BJ (cell line): Measurements from ENCODE around the gene TAF4. TPM values are rescaled to one million over a fixed set of nuclear protein-coding genes. Genes with fewer than 3 reads are reported as not detected.

Experiments used
- CTCF ChIA-PET: fragments of 350-600 bp; formaldehyde crosslinking; extraction: SDS; loops from one replicate; lab custom pipeline; 2021; ENCODE audit warnings: antibody characterized with exemption, inconsistent platforms; lab: Yijun Ruan, JAX
- POLR2A ChIA-PET: fragments of 300-600 bp; sonication (Branson Sonifier 250); formaldehyde crosslinking; extraction: SDS; loops from one replicate; lab custom pipeline; 2021; ENCODE audit warnings: antibody characterized with exemption; lab: Charles Lee
- DNase-seq: peaks from one replicate; pipeline ENCODE4 v3.0.0-alpha.2; 2011; ENCODE audit warnings: low read depth
- H3K27me3 ChIP-seq: 2 replicates; pipeline ENCODE4 v1.6.0; 2011; ENCODE audit warnings: low read length; ENCODE audit not compliant: control insufficient read depth, insufficient read depth
- H3K36me3 ChIP-seq: 2 replicates; pipeline ENCODE4 v1.5.1; 2011; ENCODE audit warnings: low read length; ENCODE audit not compliant: control insufficient read depth, insufficient read depth
- H3K4me3 ChIP-seq: 2 replicates; pipeline ENCODE4 v1.5.1; 2011; ENCODE audit warnings: low read depth, mild to moderate bottlenecking, control low read depth, low read length
- polyA plus RNA-seq: library from polyadenylated mRNA; depleted of rRNA; stranded (reverse); fragments of >200 nt; gene quantifications from 2 replicates; pipeline ENCODE4 v1.2.3, GENCODE V29; 2011
- TF ChIP-seq, protein P1 (sequence below): IDR thresholded peaks from 2 replicates; pipeline ENCODE4 v1.5.1; 2011; ENCODE audit warnings: low read depth, mild to moderate bottlenecking, control low read depth, inconsistent platforms, low read length, moderate library complexity; ENCODE audit not compliant: insufficient read depth

TAF4 gene
- polyA plus RNA-seq, 1 experiment = 1.2 TPM

DNA sequence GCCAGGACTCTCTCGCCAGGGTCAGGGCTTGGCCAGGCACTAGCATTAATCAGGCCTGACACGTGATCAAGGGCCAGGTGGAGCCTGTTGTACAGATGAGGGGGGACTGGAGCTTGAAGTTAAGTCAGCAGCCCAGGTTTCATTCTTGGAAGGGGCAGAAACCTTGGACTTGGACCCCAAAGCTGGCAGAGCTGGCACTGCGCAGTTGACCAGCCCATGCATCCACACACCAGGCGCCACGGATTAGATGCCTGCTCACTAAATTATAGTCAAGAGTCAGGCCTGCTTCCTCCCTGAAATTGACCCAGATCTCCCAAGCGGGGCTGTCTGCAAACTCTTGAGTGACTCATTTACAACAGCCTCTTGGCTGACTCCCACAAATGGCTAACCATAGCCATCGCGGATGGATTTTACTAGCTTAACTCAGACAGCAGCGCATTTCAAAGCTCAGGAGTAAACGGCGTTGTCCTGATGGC is 4.1 kb upstream of the TAF4 start:
- Histone ChIP-seq H3K27me3 (no peaks in the 10 kb centered on the region), H3K36me3 (no peaks in the 10 kb centered on the region), H3K4me3 (no peak overlapping the region)
- ChIA-PET CTCF (interaction anchor here (0.7 to 1.2 kb wide), 3 partner anchors 19 to 68 kb away, joined by 3 to 5 read pairs (median 3); no protein-coding TSS in a partner anchor), POLR2A (no interaction called here)
- TF ChIP-seq, protein P1, sequence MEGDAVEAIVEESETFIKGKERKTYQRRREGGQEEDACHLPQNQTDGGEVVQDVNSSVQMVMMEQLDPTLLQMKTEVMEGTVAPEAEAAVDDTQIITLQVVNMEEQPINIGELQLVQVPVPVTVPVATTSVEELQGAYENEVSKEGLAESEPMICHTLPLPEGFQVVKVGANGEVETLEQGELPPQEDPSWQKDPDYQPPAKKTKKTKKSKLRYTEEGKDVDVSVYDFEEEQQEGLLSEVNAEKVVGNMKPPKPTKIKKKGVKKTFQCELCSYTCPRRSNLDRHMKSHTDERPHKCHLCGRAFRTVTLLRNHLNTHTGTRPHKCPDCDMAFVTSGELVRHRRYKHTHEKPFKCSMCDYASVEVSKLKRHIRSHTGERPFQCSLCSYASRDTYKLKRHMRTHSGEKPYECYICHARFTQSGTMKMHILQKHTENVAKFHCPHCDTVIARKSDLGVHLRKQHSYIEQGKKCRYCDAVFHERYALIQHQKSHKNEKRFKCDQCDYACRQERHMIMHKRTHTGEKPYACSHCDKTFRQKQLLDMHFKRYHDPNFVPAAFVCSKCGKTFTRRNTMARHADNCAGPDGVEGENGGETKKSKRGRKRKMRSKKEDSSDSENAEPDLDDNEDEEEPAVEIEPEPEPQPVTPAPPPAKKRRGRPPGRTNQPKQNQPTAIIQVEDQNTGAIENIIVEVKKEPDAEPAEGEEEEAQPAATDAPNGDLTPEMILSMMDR = no peak
- DNase-seq = peak; percentile 47

DNA sequence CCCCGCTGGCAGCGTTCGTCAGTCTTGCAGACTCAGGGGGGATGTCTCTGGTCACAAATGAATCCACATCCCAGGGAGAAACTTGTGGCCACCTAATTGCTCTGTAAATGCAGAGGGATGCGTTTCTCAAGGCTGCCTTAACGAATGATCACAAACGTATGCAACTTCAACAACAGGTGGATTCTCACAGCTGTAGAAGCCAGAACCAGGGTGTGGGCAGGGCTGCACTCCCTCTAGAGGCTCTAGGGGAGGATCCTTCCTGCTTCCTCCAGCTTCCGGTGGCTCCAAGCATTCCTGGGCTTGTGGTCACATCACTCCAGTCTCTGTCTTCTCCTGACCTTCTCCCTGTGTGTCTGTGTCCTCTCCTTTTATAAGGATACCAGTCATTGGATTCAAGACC is 3.3 kb upstream of the TAF4 start:
- Histone ChIP-seq H3K4me3 (no peak overlapping the region), H3K36me3 (no peaks in the 10 kb centered on the region), H3K27me3 (no peaks in the 10 kb centered on the region)
- CTCF ChIA-PET = interaction anchor here (0.7 to 1.2 kb wide), 5 partner anchors 10 to 73 kb away, joined by 3 to 5 read pairs (median 3); no protein-coding TSS in a partner anchor
- TF ChIP-seq, protein P1 = no peak
- POLR2A ChIA-PET = no interaction called here
- no peak for DNase-seq

DNA sequence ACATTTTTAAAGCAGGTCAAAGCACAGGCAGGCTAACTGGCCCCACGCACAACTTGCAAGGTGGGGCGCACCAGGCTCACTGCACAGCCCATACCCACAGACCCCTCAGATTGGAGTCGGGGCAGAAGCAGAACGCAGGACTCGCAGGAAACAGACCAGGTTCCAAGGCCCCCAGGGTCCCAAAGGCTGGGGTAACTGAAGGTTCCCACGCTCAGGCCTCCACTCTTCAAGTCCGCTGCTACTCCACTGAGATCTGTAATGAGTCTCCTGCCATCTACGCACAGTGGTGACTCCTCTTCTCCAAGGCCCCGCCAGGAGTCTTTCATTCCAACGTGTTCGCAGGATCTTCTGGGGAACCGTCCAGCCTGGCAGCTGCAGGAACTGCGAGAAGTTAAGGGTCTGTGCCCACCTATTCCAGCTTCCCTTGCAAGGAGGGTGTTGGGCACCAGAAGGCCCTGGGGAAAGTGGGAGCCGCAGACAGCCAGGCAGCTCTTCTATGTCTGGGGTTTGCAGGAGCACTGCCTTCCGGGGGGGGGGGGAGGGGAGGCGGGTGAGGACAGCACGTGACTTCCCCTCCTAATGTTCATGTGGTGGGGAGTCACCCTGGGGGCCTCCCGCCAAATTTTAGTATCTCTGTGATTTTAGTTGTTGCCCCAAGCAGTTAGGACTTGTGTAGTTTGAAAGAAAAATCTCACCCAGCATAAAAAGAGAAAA is 2.0 kb upstream of the TAF4 start:
- no peak for DNase-seq
- CTCF ChIA-PET = interaction anchor here (0.9 to 1.6 kb wide), 2 partner anchors 8 to 53 kb away, joined by 3 to 4 read pairs; no protein-coding TSS in a partner anchor
- no peak overlapping the region for H3K4me3 ChIP-seq
- POLR2A ChIA-PET = no interaction called here
- H3K27me3 ChIP-seq = no peaks in the 10 kb centered on the region
- H3K36me3 ChIP-seq = no peaks in the 10 kb centered on the region
- TF ChIP-seq, protein P1 = no peak

DNA sequence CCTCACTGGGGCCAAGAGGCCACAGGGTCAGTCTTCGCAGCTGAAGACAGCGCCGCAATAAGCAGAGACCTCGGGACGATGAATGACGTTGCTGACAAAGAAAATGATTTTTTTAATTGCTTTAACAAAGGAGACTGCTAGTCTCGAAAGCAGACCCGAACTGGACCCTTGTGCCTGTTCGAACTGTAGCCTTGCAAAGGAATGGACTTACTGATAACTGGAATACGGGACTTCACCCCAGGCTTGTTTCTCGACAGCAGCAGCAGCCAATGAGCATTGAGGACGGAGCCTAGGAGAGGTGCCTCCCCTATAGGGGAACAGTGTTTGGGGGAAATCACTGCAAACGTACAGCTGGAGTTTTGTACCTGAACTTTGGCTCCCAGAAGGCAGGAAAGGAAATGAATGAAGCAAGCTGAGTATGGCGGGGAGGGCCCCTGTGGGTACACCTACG is 1.3 kb upstream of the TAF4 start:
- Histone ChIP-seq H3K27me3 (no peaks in the 10 kb centered on the region), H3K36me3 (no peaks in the 10 kb centered on the region), H3K4me3 (peak overlapping the region; percentile 61)
- ChIA-PET POLR2A (no interaction called here), CTCF (interaction anchor here (0.6 to 1.6 kb wide), 5 partner anchors 8 to 171 kb away, joined by 3 to 4 read pairs (median 4); partner anchors contain the start of gene OSBPL2)
- no peak for DNase-seq
- TF ChIP-seq, protein P1 = no peak

DNA sequence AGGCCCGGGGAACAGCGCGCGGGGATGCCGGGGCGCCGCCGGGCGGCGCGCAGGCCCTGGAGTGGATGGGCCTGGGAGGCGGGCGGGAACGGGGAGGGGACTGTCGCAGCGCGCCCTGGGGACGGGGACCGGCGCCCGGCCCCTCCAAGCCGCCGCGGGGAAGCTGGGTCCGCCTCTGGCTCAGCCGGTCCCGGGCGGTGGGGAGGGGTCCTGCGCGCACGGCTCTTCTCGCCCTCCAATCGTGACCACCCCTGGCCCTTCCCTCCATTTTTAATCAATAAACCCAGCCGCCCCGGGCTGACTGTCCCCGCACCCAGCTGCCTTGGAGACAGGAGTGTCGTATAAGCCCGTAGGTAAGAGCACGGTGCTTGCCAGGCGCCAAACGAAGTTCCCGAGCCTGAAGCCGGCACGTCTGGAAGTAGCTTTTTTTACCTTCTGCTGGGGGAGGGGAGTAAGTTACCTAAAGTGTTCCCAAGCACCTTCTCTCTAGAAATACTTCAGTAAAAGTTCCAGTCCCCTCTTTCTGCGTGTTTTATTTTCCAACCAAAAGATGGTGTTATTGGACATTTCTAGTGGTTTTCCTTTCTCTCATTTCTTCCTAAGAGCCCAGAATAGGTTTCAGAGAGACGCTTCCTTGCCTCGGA is 780 bp upstream of the TAF4 start:
- peak overlapping the region; percentile 61 for H3K4me3 ChIP-seq
- ChIA-PET POLR2A (interaction anchor here (0.6 kb wide), 1 partner anchor 63 kb away, joined by 3 read pairs; no protein-coding TSS in a partner anchor), CTCF (interaction anchor here (0.6 to 1.6 kb wide), 5 partner anchors 9 to 172 kb away, joined by 3 to 4 read pairs (median 4); partner anchors contain the start of gene OSBPL2)
- DNase-seq = no peak
- TF ChIP-seq, protein P1 = no peak
- H3K27me3 ChIP-seq = no peaks in the 10 kb centered on the region
- no peaks in the 10 kb centered on the region for H3K36me3 ChIP-seq
